HUES6 (cell line): ENCODE measurements around the gene ZNFX1.

Experiments
- H3K27ac ChIP-seq: 2 replicates; pipeline ENCODE4 v1.7.0; 2013; ENCODE audit warnings: low read depth, mild to moderate bottlenecking, low read length, inconsistent platforms
- H3K27me3 ChIP-seq: 2 replicates; pipeline ENCODE4 v1.6.1; 2013; ENCODE audit warnings: low read length; ENCODE audit not compliant: control insufficient read depth, insufficient read depth
- H3K36me3 ChIP-seq: 2 replicates; pipeline ENCODE4 v1.6.1; 2013; ENCODE audit warnings: low read length; ENCODE audit not compliant: control insufficient read depth, insufficient read depth
- H3K4me1 ChIP-seq: 2 replicates; pipeline ENCODE4 v1.6.1; 2013; ENCODE audit warnings: low read length; ENCODE audit not compliant: control insufficient read depth, insufficient read depth
- H3K4me3 ChIP-seq: 2 replicates; pipeline ENCODE4 v1.5.1; 2013; ENCODE audit warnings: low read depth, low read length
- H3K9ac ChIP-seq: one replicate; pipeline ENCODE4 v1.6.1; 2013; ENCODE audit warnings: mild to moderate bottlenecking, low read length
- H3K9me3 ChIP-seq: 2 replicates; pipeline ENCODE4 v1.6.1; 2013; ENCODE audit warnings: low read depth, low read length; ENCODE audit not compliant: control insufficient read depth, insufficient read depth

Gene ZNFX1

DNA sequence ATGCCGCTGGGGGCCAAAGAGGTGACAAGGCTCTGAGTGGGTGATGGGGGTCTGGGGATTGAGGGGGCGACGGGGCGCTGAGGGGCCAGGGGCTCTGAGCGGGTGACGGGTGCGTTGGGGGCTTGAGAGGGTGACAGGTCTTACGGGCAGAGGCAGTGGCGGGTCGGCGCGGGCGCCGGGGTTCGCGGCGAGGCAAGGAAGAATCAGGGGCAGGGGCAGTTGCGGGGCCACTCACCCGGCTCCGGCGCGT lies 146 bp downstream of the ZNFX1 start:
- Histone ChIP-seq H3K36me3 (peaks cover 67% of the 10 kb centered on the region), H3K4me1 (peaks cover 10% of the 10 kb centered on the region; the same call in 1 of the 2 replicates), H3K4me3 (peak overlapping the region; percentile 77), H3K27me3 (no peaks in the 10 kb centered on the region), H3K9ac (peak overlapping the region; percentile 94), H3K27ac (peak overlapping the region; percentile 89), H3K9me3 (no peaks in the 10 kb centered on the region; the same call in 1 of the 2 replicates)

DNA sequence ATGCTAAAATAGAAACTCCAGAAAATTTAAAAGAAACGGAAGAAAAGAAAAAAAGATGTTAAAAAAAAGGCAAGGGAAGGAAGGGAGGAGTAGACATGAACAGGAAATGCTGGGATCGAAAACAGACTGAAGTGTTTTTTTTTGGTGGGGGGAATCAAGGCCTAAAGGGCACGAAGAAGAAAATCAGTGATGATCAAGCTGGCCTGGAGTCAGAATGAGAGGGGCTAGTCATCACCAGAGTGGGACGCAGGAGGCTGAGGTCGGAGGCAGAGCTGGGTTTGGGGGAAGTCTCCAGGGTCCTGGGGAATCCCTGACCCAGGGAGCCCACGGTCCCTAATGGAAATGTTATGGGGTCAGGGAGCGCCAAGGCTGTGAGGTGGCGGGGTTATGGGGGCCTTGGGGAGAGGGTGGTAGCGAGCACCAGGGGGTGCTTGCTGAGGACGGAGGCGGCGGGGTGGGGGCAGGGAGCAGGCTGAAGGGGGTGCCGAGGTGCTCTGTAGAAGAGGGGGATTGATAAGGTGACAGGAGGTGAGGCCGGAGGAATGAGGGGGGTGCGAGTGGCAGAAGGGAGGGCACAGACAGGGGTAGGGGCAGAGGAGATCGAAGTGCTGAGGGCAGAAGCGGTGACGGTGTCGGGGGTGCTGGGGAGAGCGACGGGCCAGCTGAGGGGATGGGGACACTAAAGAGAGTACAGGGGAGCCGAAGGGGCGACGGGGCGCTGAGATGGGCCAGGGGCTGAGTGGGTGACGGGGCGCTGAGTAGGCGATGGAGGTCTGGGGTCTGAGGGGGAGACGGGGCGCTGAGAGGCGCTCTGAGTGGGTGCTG lies 684 bp downstream of the ZNFX1 start:
- Histone ChIP-seq H3K9ac (peak overlapping the region; percentile 94), H3K4me3 (peak overlapping the region; percentile 77), H3K9me3 (no peaks in the 10 kb centered on the region; the same call in 1 of the 2 replicates), H3K27ac (peak overlapping the region; percentile 89; the same call in 1 of the 2 replicates), H3K36me3 (peaks cover 66% of the 10 kb centered on the region), H3K27me3 (no peaks in the 10 kb centered on the region), H3K4me1 (0 out of 2 replicates have a peak, but pooled peaks cover 5% of the 10 kb centered on the region)

DNA sequence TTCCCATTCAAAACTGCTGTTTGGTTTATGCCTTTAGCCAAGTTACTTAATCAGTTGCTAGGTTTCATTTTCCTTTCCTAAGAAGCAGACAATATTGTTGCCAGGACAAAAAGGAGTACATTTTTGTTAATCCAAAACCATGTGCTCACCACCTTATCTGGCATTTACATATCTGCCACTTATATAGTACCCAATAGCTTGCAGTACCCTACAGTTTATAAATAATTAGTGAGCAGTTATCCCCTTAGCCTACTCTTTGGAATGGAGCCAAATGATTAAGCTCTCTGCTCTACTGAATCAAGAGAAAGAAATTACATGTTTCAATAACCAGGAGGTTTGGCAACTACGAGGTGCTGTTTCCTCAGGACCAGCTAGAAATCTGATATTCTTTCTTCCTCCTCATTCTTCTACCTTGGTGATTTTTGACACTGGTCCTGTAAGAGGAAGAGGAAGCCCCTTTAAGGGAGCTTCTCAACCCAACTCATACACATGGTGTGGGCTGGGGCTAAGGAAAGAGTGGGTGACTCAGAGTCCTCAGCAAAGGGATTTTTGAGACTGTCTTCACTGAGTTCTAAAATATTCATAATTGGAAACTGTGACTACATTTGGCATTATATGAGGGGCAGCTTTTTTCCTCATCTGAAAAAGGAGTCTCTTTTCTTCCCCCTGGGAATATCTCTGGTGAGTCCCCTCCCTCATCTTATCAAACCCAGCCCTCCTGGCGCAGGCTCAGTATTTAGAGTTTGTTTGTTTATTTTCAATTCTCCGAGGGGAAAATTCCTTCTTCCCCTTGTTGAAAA lies 1.5 kb downstream of the ZNFX1 start:
- Histone ChIP-seq H3K9me3 (no peaks in the 10 kb centered on the region; the same call in 1 of the 2 replicates), H3K9ac (no peak overlapping the region), H3K27me3 (no peaks in the 10 kb centered on the region), H3K4me3 (peak overlapping the region; percentile 77), H3K4me1 (no peaks in the 10 kb centered on the region), H3K27ac (no peak overlapping the region), H3K36me3 (peaks cover 65% of the 10 kb centered on the region)

DNA sequence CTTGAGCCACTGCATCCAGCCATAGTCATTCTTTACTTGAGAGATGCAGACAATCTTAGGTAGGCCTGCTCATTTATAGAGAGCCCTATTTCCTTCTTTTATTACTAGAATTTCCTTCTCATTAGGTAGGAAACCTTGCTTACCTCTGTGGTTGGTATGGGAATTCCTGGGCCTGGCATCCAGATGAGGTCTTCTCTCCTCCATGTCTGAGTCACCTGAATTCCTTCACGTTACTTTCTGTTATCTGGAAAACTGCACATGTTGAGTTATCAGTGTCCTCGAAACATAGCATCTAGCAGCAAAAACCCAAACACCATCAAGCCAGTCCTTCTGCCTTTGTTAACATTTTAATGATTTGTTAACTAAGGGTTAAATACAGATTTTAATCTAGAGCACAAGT lies 2.2 kb downstream of the ZNFX1 start:
- H3K9me3 ChIP-seq = no peaks in the 10 kb centered on the region; the same call in 1 of the 2 replicates
- no peaks in the 10 kb centered on the region for H3K4me1 ChIP-seq
- no peak overlapping the region for H3K9ac ChIP-seq
- peaks cover 65% of the 10 kb centered on the region for H3K36me3 ChIP-seq
- H3K27me3 ChIP-seq = no peaks in the 10 kb centered on the region
- H3K4me3 ChIP-seq = no peak overlapping the region
- no peak overlapping the region for H3K27ac ChIP-seq

DNA sequence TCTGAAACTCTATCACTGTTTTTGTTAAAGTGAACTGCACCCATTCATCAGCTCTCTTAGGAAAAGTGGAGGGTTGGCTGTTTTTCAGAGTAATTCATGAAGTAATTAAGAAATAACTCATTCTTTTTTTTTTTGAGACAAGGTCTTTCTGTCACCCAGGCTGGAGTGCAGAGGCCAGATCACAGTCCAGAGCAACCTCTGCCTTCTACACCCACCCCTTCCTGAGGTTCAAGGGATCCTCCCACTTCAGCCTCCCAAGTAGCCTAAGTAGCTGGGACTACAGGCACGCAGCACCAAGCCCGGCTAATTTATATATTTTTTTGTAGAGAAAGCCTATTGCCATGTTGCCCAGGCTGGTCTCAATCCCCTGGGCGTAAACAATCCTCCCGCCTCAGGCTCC lies 2.6 kb downstream of the ZNFX1 start:
- H3K4me1 ChIP-seq = no peaks in the 10 kb centered on the region
- no peaks in the 10 kb centered on the region; the same call in 1 of the 2 replicates for H3K9me3 ChIP-seq
- H3K27ac ChIP-seq = no peak overlapping the region
- peaks cover 65% of the 10 kb centered on the region for H3K36me3 ChIP-seq
- H3K4me3 ChIP-seq = no peak overlapping the region
- H3K27me3 ChIP-seq = no peaks in the 10 kb centered on the region
- H3K9ac ChIP-seq = no peak overlapping the region

DNA sequence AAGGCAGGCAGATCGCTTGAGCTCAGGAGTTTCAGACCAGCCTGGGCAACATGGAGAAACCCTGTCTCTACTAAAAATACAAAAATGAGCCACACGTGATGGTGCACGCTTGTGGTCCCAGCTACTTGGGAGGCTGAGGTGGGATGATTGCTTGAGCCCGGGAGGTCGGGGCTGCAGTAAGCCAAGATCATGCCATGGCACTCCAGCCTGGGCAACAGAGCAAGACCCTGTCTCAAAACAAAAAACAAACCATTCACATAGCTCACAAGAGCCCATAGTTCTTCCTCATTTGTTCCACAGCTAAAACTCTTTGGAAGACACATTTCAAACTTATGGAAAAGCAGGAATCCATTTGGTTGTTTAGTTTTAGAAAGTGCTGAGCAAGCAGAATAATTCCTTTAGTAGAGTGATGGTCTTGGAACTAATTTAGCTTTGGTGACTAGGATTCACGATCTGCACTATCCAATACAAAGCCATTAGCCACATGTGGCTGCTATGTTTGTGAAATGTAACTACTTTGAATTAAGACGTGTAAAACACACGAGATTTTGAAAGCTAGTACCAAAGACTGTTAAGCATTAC lies 4.1 kb downstream of the ZNFX1 start:
- Histone ChIP-seq H3K4me3 (no peak overlapping the region), H3K9ac (no peak overlapping the region), H3K27me3 (no peaks in the 10 kb centered on the region), H3K9me3 (peaks cover 3% of the 10 kb centered on the region), H3K4me1 (no peaks in the 10 kb centered on the region), H3K27ac (no peak overlapping the region), H3K36me3 (peaks cover 65% of the 10 kb centered on the region)

DNA sequence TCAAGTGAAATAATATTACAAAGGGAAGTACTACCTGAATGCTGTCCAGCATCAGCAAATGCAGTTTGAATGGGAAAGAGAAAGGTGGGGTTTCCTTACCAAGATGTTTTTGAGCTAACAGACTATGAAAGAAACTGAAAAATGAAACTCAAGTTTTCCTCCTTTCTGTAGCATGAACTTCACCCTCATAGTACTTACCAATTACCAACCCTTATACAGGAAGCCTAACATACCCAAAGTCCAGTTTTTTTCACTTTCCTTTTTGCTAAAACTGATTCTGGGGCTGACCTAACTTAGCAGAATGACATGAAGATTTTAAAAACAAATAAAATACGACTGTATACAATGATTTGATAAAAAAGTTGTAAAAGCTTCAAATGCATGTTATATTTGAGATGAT lies 5.2 kb downstream of the ZNFX1 start:
- Histone ChIP-seq H3K36me3 (peaks cover 66% of the 10 kb centered on the region), H3K27ac (no peak overlapping the region), H3K9ac (no peak overlapping the region), H3K27me3 (no peaks in the 10 kb centered on the region), H3K4me1 (no peaks in the 10 kb centered on the region), H3K4me3 (no peak overlapping the region), H3K9me3 (peaks cover 4% of the 10 kb centered on the region)

DNA sequence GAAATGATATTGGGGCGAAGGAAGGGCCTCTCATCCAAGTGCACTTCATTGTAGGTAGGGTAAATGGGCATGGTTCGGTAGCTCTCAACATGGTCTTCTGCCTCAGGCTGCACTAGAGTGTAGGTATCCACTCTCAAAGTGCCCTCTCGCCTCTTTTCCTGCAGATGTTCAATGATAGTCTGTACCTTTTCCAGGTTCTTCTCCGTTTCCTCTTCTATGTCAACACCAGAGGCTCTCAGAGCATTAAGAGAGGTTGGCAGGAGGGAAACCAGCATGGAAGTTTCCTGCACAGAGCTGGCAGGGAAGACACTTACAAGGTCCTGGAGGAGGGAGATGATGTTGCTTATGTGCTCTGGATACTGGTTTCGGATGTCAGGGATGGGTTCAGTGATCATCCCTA lies 7.1 kb downstream of the ZNFX1 start:
- Histone ChIP-seq H3K27me3 (no peaks in the 10 kb centered on the region), H3K27ac (no peak overlapping the region), H3K36me3 (peaks cover 75% of the 10 kb centered on the region), H3K4me1 (no peaks in the 10 kb centered on the region), H3K9me3 (peaks cover 4% of the 10 kb centered on the region; the same call in 1 of the 2 replicates), H3K9ac (no peak overlapping the region), H3K4me3 (no peak overlapping the region)

DNA sequence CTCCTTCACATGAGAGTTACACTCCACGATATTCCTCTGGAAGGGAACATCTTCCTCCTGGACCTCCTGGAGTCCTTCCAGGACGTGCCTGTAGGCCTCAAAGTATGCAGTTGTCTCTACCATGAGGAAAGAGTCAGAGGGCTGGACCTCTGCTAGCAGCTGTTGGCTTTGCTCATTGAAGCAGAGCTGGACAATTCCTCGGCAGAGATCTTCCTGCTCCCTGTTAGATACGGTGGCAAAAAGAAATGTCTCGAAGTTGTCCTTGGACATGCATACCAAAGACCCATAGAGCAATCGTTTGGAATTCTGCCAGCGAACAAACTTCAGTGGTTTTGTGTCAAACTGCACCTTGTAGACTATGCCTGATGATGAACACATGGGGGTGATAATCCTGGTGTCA lies 7.7 kb downstream of the ZNFX1 start:
- Histone ChIP-seq H3K9ac (no peak overlapping the region), H3K27ac (no peak overlapping the region), H3K27me3 (no peaks in the 10 kb centered on the region), H3K9me3 (peaks cover 4% of the 10 kb centered on the region; the same call in 1 of the 2 replicates), H3K4me1 (no peaks in the 10 kb centered on the region), H3K4me3 (no peak overlapping the region), H3K36me3 (peaks cover 74% of the 10 kb centered on the region)

DNA sequence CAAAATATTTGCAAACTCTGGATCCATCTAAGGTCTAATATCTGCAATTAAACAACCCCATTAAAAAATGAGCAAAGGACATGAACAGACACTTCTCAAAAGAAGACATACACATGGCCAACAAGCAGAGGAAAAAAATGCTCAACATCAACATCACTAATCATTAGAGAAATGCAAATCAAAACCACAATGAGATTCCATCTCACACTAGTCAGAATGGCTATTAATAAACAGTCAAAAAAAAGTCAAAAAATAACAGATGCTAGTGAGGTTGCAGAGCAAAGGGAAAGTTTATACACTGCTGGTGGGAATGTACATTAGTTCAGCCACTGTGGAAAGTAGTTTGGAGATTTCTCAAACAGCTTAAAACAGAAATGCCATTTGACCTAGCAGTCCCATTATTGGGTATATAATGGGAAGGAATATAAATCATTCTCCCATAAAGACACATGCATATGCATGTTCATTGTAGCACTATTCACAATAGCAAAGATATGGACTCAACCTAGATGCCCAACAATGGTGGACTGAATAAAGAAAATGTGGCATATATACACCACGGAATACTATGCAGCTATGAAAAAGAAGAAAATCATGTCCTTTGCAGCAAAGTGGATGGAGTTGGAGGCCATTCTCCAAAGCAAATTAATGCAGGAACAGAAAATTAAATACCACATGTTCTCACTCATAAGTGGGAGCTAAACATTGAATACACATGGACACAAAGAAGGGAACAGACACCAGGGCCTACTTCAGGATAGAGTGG lies 9.1 kb downstream of the ZNFX1 start:
- Histone ChIP-seq H3K9me3 (peaks cover 4% of the 10 kb centered on the region; the same call in 1 of the 2 replicates), H3K9ac (no peak overlapping the region), H3K27me3 (no peaks in the 10 kb centered on the region), H3K4me1 (no peaks in the 10 kb centered on the region), H3K27ac (no peak overlapping the region), H3K36me3 (peaks cover 77% of the 10 kb centered on the region), H3K4me3 (no peak overlapping the region)
